AG08396 (cell line): ENCODE results near the gene RNF217.
"Not testable (repeated sequence)": the region's sequence is repeated elsewhere in the genome, so short reads cannot be mapped to it uniquely, and the experiment has no call there.

Experiments used
- DNase-seq: peaks from one replicate; pipeline ENCODE4 v3.0.0; 2012; ENCODE audit warnings: low spot score, mixed read lengths

Gene RNF217

GRCh38 chr6:124962639-124963415 lies 590 bp downstream of the RNF217 start:
- DNase-seq, result peak; percentile 62

GRCh38 chr6:124963416-124963785 lies 1.2 kb downstream of the RNF217 start:
- peak; percentile 60 for DNase-seq

DNA sequence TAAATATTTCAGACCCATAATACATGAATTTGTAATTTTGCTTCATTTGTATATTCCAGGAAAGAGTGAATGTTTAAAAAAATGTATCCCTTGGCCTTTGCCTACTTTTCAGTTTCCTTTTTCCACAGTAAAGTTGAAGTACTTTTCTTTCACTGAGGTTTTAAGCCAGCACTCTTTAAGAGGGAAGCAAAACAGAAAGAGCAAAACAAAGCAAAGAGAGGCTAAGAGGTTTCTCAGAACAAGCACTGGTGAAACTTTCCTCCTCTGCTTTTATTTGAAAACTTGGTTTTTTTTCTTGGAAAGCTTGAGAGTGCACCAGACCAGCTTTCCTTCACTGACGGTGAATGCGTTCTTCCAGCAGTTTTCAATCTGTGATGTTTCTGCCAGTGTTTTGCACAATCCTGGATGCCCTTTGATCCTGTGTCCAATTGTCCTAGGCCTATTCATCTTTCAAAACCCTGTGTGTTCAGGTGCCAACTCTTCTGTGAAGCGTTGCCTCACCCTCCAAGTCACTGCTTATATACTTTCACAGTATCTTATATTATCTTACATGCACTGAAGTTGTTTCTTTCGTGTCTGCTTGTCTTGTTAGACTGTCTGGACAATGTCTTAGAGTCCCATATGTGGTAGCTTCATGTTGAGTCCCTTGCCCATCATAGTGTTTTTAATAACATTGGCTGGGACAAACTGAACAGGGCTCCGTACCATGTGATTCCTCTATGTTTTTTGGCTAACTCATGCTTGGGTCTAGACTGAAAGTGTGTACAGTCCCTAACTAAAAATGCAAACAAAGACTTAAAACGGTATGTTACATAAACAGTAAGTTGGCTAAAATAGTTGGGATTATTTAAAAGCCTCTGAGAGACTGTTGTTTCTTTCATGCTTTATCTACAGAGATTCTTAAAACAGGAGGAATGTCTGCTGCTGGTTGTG lies 1.9 kb downstream of the RNF217 start:
- peak; percentile 23 for DNase-seq

DNA sequence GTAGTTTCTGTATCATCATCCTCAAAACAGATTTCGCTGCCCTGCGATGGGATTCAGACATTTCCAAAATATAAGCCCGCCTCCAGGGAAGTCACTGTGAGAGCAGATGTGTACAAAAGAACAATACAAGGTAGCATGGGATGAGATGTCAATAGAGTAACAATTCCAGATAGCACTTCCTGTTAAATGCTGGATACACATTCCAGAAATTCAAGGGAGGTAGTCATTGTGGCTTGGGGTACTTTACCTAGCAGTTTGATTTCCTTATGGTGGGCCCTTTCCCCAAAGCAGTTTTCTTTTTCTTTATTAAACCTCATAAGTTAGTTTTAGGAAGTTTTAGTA lies 2.5 kb downstream of the RNF217 start:
- no peak for DNase-seq

GRCh38 chr6:124965424-124965850 lies 3.2 kb downstream of the RNF217 start:
- DNase-seq, result not testable (repeated sequence)

- DNase-seq, result peak; percentile 21
These were observed 5.2 kb downstream of the RNF217 start for GRCh38 chr6:124967444-124967843.

- DNase-seq, result no peak
These were observed 6.2 kb downstream of the RNF217 start for GRCh38 chr6:124968401-124968800.

GRCh38 chr6:124970243-124970642 lies 8.0 kb downstream of the RNF217 start:
- DNase-seq, result no peak

- DNase-seq, result no peak
These were observed 8.5 kb downstream of the RNF217 start for GRCh38 chr6:124970763-124971162.

DNA sequence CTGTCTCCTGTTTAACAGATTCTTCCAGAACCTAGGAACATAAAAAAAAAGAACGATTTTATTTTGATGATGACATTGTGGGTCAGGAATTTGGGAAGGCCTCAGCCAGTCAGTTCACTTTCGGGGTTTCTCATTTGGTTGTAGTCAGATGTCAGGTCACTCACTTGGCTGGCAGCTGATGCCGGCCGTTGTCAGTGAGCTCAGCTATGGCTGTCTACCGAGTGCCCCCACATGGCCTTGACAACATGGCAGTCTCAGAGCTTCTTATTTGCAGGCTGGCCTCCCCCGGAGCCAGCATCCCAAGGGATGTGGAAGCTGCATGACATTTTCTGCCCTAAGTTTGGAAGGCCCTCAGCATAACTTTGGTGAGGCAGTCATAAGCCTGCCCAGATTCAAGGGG lies 11.5 kb downstream of the RNF217 start:
- no peak for DNase-seq

- DNase-seq, result no peak
These were observed 12.6 kb downstream of the RNF217 start for GRCh38 chr6:124974771-124975377.

DNA sequence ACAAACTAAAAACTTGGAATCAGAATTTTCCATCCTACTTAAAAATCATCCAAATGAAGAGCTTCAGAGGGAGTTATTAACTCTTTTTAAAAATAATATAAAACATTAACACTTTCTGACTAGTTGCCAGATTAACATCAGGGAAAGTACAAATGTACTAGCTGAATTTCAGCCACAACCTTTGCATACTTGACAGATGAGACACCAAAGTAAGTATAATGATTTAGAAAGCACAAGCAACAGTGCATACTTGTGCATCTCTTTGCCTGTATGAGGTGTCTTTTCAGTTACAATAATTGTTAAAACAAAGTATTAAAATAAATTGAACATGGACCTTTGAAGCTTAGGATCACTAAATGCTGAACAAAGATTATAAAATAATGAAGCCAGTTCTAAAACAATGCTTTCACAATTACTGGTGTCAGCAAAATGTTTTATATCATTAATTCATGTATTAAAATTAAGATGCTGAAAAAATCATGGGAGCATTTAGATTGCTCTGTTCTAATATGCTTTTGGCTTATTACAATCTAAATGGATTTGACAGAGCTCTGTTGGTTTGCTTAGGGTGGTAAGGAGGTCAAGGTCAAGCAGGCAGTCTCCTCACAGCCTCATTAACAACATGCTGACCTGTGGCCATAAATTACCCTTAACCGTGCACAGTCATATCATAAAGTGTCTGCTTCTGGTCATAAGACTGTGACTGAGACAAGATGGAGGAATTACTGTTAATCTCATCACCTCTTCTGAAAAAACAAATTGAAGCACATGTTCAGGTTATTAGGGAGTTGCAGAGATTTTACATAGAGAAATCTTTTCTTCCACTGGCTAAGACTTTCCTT lies 15.1 kb downstream of the RNF217 start:
- no peak for DNase-seq

DNA sequence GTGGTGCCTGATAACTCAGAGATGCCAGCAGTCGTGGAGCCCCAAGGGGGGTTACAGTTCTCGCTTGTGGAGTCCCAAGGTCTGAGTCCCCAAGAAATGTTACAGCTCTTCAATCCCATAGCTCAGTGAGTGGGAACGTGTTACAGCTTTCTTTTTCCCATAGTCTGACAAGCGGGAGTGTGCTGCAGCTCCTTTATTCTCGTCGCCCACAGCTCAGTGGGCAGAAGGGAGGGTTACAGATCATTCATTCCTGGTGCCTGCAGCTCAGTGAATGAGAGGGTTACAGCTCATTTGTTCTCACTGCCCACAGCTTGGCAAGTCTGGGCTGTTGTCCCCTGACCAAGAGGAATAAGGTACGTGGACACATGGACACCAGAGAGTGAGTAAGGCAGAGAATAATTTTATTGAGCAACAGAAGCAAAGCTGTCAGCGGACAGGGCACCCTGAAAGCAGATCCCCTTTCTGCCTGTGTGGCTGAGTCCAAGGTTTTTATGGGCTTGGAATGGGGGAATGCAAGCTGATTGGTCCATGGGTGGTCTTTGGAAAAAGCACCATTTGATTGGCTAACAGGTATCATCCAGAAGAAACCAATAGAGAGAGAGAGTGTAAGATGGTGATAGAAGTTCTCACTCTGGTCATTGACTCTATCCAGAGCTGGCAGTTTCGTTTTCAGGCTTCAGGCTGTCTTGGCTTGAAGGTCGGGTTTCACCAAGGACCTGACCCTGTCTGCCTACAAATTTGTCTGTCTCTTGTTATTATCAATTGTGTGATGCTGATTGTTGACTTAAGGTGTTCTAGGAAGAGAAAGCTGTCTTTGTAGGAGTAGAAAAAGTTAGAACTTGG lies 16.4 kb downstream of the RNF217 start:
- DNase-seq, result no peak

- no peak for DNase-seq
These were observed 17.0 kb downstream of the RNF217 start for GRCh38 chr6:124979294-124979678.

DNA sequence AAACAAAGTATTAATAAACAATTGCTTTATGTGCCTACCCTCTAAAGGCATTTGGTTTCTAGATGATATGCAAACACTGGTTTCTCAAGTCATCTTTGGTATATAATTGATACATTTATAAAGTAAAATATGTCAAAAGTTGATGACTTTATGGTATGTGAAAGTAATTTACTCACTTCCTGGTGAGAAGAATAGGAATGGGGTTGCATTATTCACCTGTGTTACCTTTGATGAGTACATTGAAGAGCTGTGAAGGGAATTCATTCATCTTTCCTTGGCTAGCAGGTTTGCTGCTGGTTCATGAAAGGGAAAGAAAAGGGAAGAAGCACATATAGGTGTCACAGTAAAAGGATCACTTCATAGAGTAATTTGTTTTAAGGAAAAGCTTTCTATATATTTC lies 20.4 kb downstream of the RNF217 start:
- DNase-seq, result no peak

GRCh38 chr6:124983383-124984083 lies 21.3 kb downstream of the RNF217 start:
- DNase-seq, result no peak

DNA sequence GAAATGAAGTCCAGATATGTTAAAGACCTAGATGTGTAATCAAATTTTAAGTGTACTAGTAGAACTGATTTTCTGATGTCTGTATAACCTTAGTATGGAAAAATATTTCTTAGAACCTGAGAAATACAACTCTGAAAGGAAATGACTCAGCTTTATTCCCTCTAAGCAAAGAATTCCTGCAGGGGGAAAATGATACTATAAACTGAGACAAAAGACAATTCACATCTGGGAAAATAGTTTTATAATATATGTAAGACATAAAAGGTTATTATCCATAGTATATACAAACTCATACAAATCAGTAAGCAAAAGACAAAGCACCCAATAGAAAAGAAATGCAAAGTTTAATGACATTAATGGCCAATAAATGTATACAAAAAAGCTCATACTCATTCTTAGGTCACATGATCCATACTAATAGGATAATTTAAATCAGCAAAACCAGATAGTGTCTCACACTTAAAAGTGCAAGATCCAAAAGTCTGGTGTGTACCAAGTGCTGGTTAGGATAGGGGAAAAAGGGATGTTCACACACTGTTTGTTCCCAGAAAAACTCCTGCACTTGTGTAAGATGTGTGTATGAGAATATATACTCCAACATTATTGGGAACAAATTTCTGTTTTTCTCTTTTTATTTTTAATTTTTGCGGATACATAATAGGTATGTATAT lies 22.6 kb downstream of the RNF217 start:
- no peak for DNase-seq

- no peak for DNase-seq
These were observed 23.9 kb downstream of the RNF217 start for GRCh38 chr6:124986164-124986563.

DNA sequence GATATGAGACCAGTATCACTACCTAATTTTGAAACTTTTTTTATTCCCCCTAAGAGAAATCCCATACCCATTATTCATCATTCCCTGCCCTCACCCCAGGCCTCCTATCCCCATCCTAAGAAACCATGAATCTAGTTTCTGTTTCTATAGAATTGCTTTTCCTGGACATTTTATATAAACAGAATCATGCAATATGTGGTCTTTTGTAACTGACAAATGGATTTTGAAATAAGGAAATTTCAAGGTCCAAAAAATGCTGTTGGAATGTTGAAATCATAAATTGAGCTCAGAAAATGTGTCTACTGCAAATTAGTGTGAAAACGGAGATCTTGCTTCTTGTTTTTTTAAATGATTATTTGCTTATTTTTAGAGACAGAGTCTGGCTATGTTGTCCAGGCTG lies 25.1 kb downstream of the RNF217 start:
- no peak for DNase-seq
